WTC11 (cell line): ENCODE results near the gene BAMBI. TPM values are rescaled to one million over a fixed set of nuclear protein-coding genes. Genes with fewer than 3 reads are reported as not detected.
A peak's percentile ranks its signal among the peaks of the same experiment; 100 is the strongest.

Experiments used
- ATAC-seq: fragments of 200-7000 bp; cut with Tn5 transposase; 2 replicates; pipeline ENCODE4 v1.10.0; 2021; ENCODE audit warnings: mild to moderate bottlenecking, moderate library complexity
- CTCF ChIA-PET: fragments of 300-600 bp; sonication (Branson Sonifier 250); formaldehyde crosslinking; loops from one replicate; lab custom pipeline; 2021; ENCODE audit warnings: antibody characterized with exemption; lab: Charles Lee
- POLR2A ChIA-PET: fragments of 350-600 bp; sonication (Branson Sonifier 250); formaldehyde crosslinking; loops from one replicate; lab custom pipeline; 2021; ENCODE audit warnings: antibody characterized with exemption; lab: Charles Lee
- DNase-seq: peaks from one replicate; pipeline ENCODE4 v3.0.0; 2021; ENCODE audit warnings: low spot score
- H3K27ac Mint-ChIP-seq: 2 replicates; pipeline ENCODE4 v1.8.0; 2021; ENCODE audit warnings: mixed read lengths
- H3K27me3 Mint-ChIP-seq: 2 replicates; pipeline ENCODE4 v1.8.0; 2021; ENCODE audit warnings: low read depth, mild to moderate bottlenecking, moderate library complexity, mixed read lengths
- H3K36me3 Mint-ChIP-seq: 2 replicates; pipeline ENCODE4 v1.8.0; 2021; ENCODE audit warnings: mixed read lengths
- H3K4me1 Mint-ChIP-seq: 2 replicates; pipeline ENCODE4 v1.8.0; 2022; ENCODE audit warnings: mixed read lengths
- H3K4me3 Mint-ChIP-seq: 2 replicates; pipeline ENCODE4 v1.8.0; 2021; ENCODE audit warnings: mild to moderate bottlenecking, moderate library complexity, mixed read lengths
- H3K9me3 Mint-ChIP-seq: 2 replicates; pipeline ENCODE4 v1.8.0; 2021; ENCODE audit warnings: mixed read lengths
- ETV6 ChIP-seq: sonication (generic); formaldehyde crosslinking; IDR thresholded peaks from 2 replicates; pipeline ENCODE4 v1.8.1; 2022; ENCODE audit warnings: mild to moderate bottlenecking, missing genetic modification reagents
- FOXP1 ChIP-seq: sonication (generic); formaldehyde crosslinking; IDR thresholded peaks from 2 replicates; pipeline ENCODE4 v1.8.0; 2022; ENCODE audit warnings: missing genetic modification reagents, mild to moderate bottlenecking, moderate library complexity, borderline replicate concordance
- GRHL2 ChIP-seq: fragments of 250-450 bp; sonication (Bioruptor Pico); IDR thresholded peaks from 2 replicates; pipeline ENCODE4 v1.8.0; 2022; ENCODE audit warnings: mild to moderate bottlenecking, moderate library complexity; ENCODE audit not compliant: insufficient replicate concordance, severe bottlenecking
- HMGXB4 ChIP-seq: sonication (generic); formaldehyde crosslinking; IDR thresholded peaks from 2 replicates; pipeline ENCODE4 v1.8.1; 2023; ENCODE audit warnings: mild to moderate bottlenecking, moderate library complexity, missing genetic modification reagents
- IRF2 ChIP-seq: sonication (generic); formaldehyde crosslinking; IDR thresholded peaks from 2 replicates; pipeline ENCODE4 v1.8.0; 2022; ENCODE audit warnings: low read depth, missing genetic modification reagents, borderline replicate concordance
- MAX ChIP-seq: sonication (generic); formaldehyde crosslinking; IDR thresholded peaks from 2 replicates; pipeline ENCODE4 v1.8.0; 2022; ENCODE audit warnings: mild to moderate bottlenecking, missing genetic modification reagents
- MYBL2 ChIP-seq: sonication (generic); formaldehyde crosslinking; IDR thresholded peaks from 2 replicates; pipeline ENCODE4 v1.8.1; 2023; ENCODE audit warnings: mild to moderate bottlenecking, moderate library complexity, missing genetic modification reagents
- NR2C2 ChIP-seq: sonication (generic); formaldehyde crosslinking; IDR thresholded peaks from 2 replicates; pipeline ENCODE4 v1.8.0; 2022; ENCODE audit warnings: mild to moderate bottlenecking, missing genetic modification reagents
- OVOL2 ChIP-seq: fragments of 250-450 bp; sonication (Bioruptor Pico); IDR thresholded peaks from 2 replicates; pipeline ENCODE4 v1.9.0; 2021; ENCODE audit warnings: mild to moderate bottlenecking, borderline replicate concordance
- SMAD3 ChIP-seq: sonication (generic); formaldehyde crosslinking; IDR thresholded peaks from 2 replicates; pipeline ENCODE4 v1.8.0; 2022; ENCODE audit warnings: missing genetic modification reagents, mild to moderate bottlenecking, borderline replicate concordance
- ZNF219 ChIP-seq: sonication (generic); formaldehyde crosslinking; IDR thresholded peaks from 2 replicates; pipeline ENCODE4 v1.8.0; 2023; ENCODE audit warnings: missing genetic modification reagents, mild to moderate bottlenecking, borderline replicate concordance
- ZNF232 ChIP-seq: sonication (generic); formaldehyde crosslinking; IDR thresholded peaks from 2 replicates; pipeline ENCODE4 v1.8.0; 2022; ENCODE audit warnings: mild to moderate bottlenecking, missing genetic modification reagents
- ZNF281 ChIP-seq: sonication (generic); formaldehyde crosslinking; IDR thresholded peaks from 2 replicates; pipeline ENCODE4 v1.8.0; 2023; ENCODE audit warnings: mild to moderate bottlenecking, missing genetic modification reagents
- ZNF423 ChIP-seq: fragments of 250-450 bp; sonication (Bioruptor Pico); IDR thresholded peaks from 2 replicates; pipeline ENCODE4 v2.1.2; 2022; ENCODE audit warnings: mild to moderate bottlenecking, moderate library complexity
- total RNA-seq: library from RNA; stranded (reverse); gene quantifications from 3 replicates; pipeline ENCODE4 v1.2.3, GENCODE V29; 2021
- TF ChIP-seq, protein P1 (sequence below): sonication (generic); formaldehyde crosslinking; IDR thresholded peaks from 2 replicates; pipeline ENCODE4 v1.8.0; 2023; ENCODE audit warnings: missing genetic modification reagents
- TF ChIP-seq, protein P2 (sequence below): fragments of 200-600 bp; IDR thresholded peaks from 2 replicates; pipeline ENCODE4 v1.8.0; 2022; ENCODE audit warnings: antibody characterized with exemption

Gene BAMBI
- total RNA-seq, 1 experiment from 2014 or later: 29.0 TPM

- peak; percentile 62; the same call in 1 of the 2 replicates for TF ChIP-seq HMGXB4 (CRISPR knock-in tag)
- no peak for TF ChIP-seq FOXP1 (CRISPR knock-in tag)
- peak; percentile 94 for TF ChIP-seq ZNF423 (CRISPR knock-in tag)
- TF ChIP-seq ZNF281 (CRISPR knock-in tag): no peak
- TF ChIP-seq ETV6: peak; percentile 44; the same call in 1 of the 2 replicates
- TF ChIP-seq, protein P1, sequence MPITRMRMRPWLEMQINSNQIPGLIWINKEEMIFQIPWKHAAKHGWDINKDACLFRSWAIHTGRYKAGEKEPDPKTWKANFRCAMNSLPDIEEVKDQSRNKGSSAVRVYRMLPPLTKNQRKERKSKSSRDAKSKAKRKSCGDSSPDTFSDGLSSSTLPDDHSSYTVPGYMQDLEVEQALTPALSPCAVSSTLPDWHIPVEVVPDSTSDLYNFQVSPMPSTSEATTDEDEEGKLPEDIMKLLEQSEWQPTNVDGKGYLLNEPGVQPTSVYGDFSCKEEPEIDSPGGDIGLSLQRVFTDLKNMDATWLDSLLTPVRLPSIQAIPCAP (CRISPR knock-in tag): no peak
- no peak for TF ChIP-seq NR2C2 (CRISPR knock-in tag)
- no peak for TF ChIP-seq GRHL2 (CRISPR knock-in tag)
- no peak for TF ChIP-seq IRF2
- TF ChIP-seq OVOL2 (CRISPR knock-in tag): no peak
- TF ChIP-seq, protein P2, sequence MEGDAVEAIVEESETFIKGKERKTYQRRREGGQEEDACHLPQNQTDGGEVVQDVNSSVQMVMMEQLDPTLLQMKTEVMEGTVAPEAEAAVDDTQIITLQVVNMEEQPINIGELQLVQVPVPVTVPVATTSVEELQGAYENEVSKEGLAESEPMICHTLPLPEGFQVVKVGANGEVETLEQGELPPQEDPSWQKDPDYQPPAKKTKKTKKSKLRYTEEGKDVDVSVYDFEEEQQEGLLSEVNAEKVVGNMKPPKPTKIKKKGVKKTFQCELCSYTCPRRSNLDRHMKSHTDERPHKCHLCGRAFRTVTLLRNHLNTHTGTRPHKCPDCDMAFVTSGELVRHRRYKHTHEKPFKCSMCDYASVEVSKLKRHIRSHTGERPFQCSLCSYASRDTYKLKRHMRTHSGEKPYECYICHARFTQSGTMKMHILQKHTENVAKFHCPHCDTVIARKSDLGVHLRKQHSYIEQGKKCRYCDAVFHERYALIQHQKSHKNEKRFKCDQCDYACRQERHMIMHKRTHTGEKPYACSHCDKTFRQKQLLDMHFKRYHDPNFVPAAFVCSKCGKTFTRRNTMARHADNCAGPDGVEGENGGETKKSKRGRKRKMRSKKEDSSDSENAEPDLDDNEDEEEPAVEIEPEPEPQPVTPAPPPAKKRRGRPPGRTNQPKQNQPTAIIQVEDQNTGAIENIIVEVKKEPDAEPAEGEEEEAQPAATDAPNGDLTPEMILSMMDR: peak; percentile 56
- TF ChIP-seq MYBL2 (CRISPR knock-in tag): peak; percentile 26; the same call in 1 of the 2 replicates
- no peak; the same call in 1 of the 2 replicates for TF ChIP-seq ZNF219 (CRISPR knock-in tag)
- TF ChIP-seq MAX: no peak; the same call in 1 of the 2 replicates
Measured at GRCh38 chr10:28676968-28677887, at the start of gene BAMBI (continued).

DNA sequence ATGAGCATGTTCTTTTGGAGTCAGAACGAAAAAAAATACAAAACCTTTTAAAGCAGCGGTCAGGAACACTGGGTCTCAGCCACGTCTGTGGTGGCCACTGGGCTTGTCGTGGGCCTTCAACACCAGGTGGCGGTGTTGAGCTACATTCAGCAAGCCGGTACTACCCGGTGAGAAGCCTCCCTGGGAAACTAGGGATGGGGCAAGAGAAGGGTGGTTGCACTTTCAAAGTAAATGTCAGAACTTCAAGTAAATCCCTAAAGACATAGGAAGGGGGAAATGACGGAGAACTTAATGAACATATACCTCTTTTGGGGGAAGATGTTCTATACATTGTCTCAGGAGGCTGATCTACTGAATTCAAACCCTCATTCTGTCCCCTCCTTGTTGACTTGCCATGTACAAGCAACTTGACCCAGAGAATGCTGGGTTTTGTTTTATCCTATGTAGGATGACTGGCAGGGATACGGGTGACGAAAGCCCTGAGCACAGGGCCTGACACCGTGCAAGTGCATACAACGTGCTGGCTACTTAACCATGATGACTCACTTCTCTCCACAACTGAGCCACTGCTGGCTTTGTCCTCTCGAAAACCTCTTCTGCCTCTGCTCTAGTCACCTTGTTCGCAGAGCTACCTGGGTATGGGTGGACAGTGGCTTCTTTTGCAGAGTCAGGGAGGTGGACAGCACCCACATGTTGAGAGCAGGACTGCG is 49.0 kb upstream of the BAMBI start:
- POLR2A ChIA-PET: interaction anchor here (1.2 kb wide), 1 partner anchor 13 kb away, joined by 3 read pairs; no protein-coding TSS in a partner anchor
- ATAC-seq: peak; percentile 86
- CTCF ChIA-PET: interaction anchor here (0.5 to 2.4 kb wide), 15 partner anchors 9 to 868 kb away, joined by 3 to 12 read pairs (median 3); no protein-coding TSS in a partner anchor

More for the DNA sequence above, 49.0 kb upstream of the BAMBI start:
- H3K4me1 Mint-ChIP-seq: 0 out of 2 replicates have a peak, but pooled peaks cover 2% of the 10 kb centered on the region
- H3K9me3 Mint-ChIP-seq: no peaks in the 10 kb centered on the region
- no peaks in the 10 kb centered on the region for H3K36me3 Mint-ChIP-seq
- no peak for TF ChIP-seq SMAD3 (CRISPR knock-in tag)
- TF ChIP-seq, protein P2: peak; percentile 86
- no peak for TF ChIP-seq ZNF232
- 0 out of 2 replicates have a peak, but pooled peaks have one; percentile 43 for TF ChIP-seq ETV6
- TF ChIP-seq, all 79 proteins: peak for 2
- no peak overlapping the region for H3K4me3 Mint-ChIP-seq
- no peak overlapping the region for H3K27ac Mint-ChIP-seq
- H3K27me3 Mint-ChIP-seq: no peaks in the 10 kb centered on the region; the same call in 1 of the 2 replicates
- DNase-seq: peak; percentile 87
